ENCODE data around the gene FCN2. TPM values are rescaled to one million over a fixed set of nuclear protein-coding genes. Genes with fewer than 3 reads are reported as not detected.

The FCN2 gene
- total RNA-seq, 4 donors from 2014 or later = 0.49 TPM; not detected in 3

GRCh38 chr9:134933076-134933659, 52.6 kb downstream of the FCN2 start:
- H3K9me3 ChIP-seq = no peaks in the 10 kb centered on the region
- H3K4me1 ChIP-seq = no peaks in the 10 kb centered on the region
- no peak for TF ChIP-seq CTCF (IDR thresholded peaks at IDR 0.05)
- no peak for TF ChIP-seq POLR2A (IDR thresholded peaks at IDR 0.05)
- intact Hi-C loops (cut with DNase I; ENCODE audit: low total_unique reads) = no loop called here
- H3K36me3 ChIP-seq = no peaks in the 10 kb centered on the region
- H3K4me3 ChIP-seq = no peak overlapping the region
- H3K27me3 ChIP-seq = no peaks in the 10 kb centered on the region
- no peak for DNase-seq
- no peak overlapping the region for H3K27ac ChIP-seq

- no peaks in the 10 kb centered on the region for H3K27me3 ChIP-seq
- intact Hi-C loops (cut with DNase I; ENCODE audit: low total_unique reads) = no loop called here
- TF ChIP-seq CTCF (IDR thresholded peaks at IDR 0.05) = no peak
- no peak for TF ChIP-seq POLR2A (IDR thresholded peaks at IDR 0.05)
Measured at GRCh38 chr9:134935056-134935640, 54.5 kb downstream of the FCN2 start.

GRCh38 chr9:134935701-134936345, 55.2 kb downstream of the FCN2 start:
- Histone ChIP-seq H3K36me3 (no peaks in the 10 kb centered on the region), H3K4me1 (no peaks in the 10 kb centered on the region), H3K9me3 (no peaks in the 10 kb centered on the region), H3K27ac (no peak overlapping the region), H3K27me3 (no peaks in the 10 kb centered on the region), H3K4me3 (no peak overlapping the region)
- no peak for TF ChIP-seq CTCF (IDR thresholded peaks at IDR 0.05)
- no peak for DNase-seq
- intact Hi-C loops (cut with DNase I; ENCODE audit: low total_unique reads) = no loop called here

More at GRCh38 chr9:134935056-134935640, 54.5 kb downstream of the FCN2 start:
- no peak for DNase-seq
- Histone ChIP-seq H3K9me3 (no peaks in the 10 kb centered on the region), H3K4me3 (no peak overlapping the region), H3K27ac (no peak overlapping the region), H3K36me3 (no peaks in the 10 kb centered on the region), H3K4me1 (no peaks in the 10 kb centered on the region)

DNA sequence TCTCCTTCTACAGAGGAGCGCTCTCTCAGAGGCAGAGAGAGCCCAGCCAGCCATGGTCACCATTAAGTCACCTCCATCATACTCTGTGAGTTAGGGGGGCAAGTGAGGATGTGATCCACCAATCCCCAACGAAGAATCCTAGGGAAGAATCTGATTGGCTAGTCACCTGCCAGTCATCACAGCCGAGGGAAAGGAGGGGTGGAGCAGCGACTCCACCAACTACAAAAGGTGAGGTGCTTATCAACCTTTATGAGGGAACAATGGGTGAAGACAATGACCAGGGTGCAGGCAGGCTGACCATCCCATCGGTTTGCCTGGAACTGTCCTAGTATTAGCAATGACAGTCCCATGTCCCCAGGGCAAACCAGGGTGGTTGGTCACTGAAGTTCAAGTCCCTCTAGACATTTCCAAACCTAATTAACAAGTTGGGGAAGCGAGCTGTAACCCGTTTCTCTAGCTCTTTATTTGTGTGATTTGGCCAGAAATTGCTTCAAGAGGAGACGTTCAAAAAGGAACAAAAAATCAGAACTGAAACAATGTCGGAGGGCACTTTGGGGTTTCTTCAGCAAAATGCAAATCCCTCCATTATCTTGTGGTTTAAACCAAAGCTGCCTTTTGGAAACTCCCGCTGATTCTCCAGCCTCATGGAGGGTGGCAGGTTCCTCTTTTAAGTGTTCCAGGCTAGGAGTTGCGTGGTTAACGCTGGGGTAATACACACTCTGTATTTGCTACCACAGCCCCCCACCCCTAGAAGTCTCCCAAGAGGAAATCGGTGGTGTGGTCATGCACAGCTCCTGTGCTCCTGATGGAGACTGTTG, 55.9 kb downstream of the FCN2 start:
- Histone ChIP-seq H3K9me3 (no peaks in the 10 kb centered on the region), H3K36me3 (no peaks in the 10 kb centered on the region), H3K4me1 (no peaks in the 10 kb centered on the region), H3K4me3 (no peak overlapping the region), H3K27me3 (no peaks in the 10 kb centered on the region), H3K27ac (no peak overlapping the region)
- DNase-seq = no peak
- intact Hi-C loops (cut with DNase I; ENCODE audit: low total_unique reads) = no loop called here
- no peak for TF ChIP-seq POLR2A (IDR thresholded peaks at IDR 0.05)
- TF ChIP-seq CTCF (IDR thresholded peaks at IDR 0.05) = no peak

Small RNAs within 50 kb of the gene (microRNA-seq; reads per million reads assigned to microRNA genes)
- gene MIR3689A (ENCODE audit: borderline microRNAs expressed, borderline replicate concordance) (not detected), gene MIR3689B (ENCODE audit: borderline microRNAs expressed, borderline replicate concordance) (not detected), gene MIR3689C (ENCODE audit: borderline microRNAs expressed, borderline replicate concordance) (not detected), gene MIR3689D1 (ENCODE audit: borderline microRNAs expressed, borderline replicate concordance) (not detected), gene MIR3689D2 (ENCODE audit: borderline microRNAs expressed, borderline replicate concordance) (not detected), gene MIR3689E (ENCODE audit: borderline microRNAs expressed, borderline replicate concordance) (not detected), gene MIR3689F (ENCODE audit: borderline microRNAs expressed, borderline replicate concordance) (not detected)

Small RNAs within 50 kb of the gene (small RNA-seq; reads per million reads assigned to genes)
- gene AL603650.1 (not detected), gene MIR3689A (not detected), gene MIR3689B (not detected), gene MIR3689C (not detected), gene MIR3689D1 (not detected), gene MIR3689D2 (not detected), gene MIR3689E (not detected), gene MIR3689F (not detected)

Other genes starting within 250 kb of the FCN2 start
- gene COL5A1, start 239.0 kb upstream of the FCN2 start, total RNA-seq = 100 to 1,000 TPM in 2 of 4 donors, 10 to 100 TPM in 2; 21.2 to 604 (median 129) TPM
- gene FCN1, start 37.1 kb downstream of the FCN2 start, total RNA-seq = 10 to 100 TPM in 1 of 4 donors, 1 to 10 TPM in 2, under 1 TPM in 1; 0.26 to 13.8 (median 4.4) TPM
- gene OLFM1, start 206.9 kb downstream of the FCN2 start, total RNA-seq = 10 to 100 TPM in 3 of 4 donors, 1 to 10 TPM in 1; 8.5 to 73.9 (median 19.1) TPM